ENCODE measurements around the gene NOC4L. TPM values are rescaled to one million over a fixed set of nuclear protein-coding genes. Genes with fewer than 3 reads are reported as not detected.

Gene NOC4L
- polyA plus RNA-seq, 1 donor (not counting 4 experiments of a cell fraction or from before 2014, with no cell fraction given), result 3.7 TPM

GRCh38 chr12:132178801-132179401 lies 34.6 kb downstream of the NOC4L start:
- Histone ChIP-seq H3K27ac (ENCODE audit: control insufficient read depth, insufficient read depth, low read length) (no peak overlapping the region), H2AFZ (ENCODE audit: control insufficient read depth, low read length) (no peak overlapping the region), H3K4me3 (ENCODE audit: control insufficient read depth in 2 of 3, extremely low read depth in 1 of 3, insufficient read depth in 2 of 3, low read depth in 1 of 3, low read length in 3 of 3) (no peak overlapping the region), H3K36me3 (ENCODE audit: control insufficient read depth in 2 of 2, extremely low read depth in 1 of 2, insufficient read depth in 2 of 2, low read length in 2 of 2) (no peaks in the 10 kb centered on the region), H4K20me1 (ENCODE audit: control insufficient read depth, extremely low read depth, insufficient read depth, low read length) (no peaks in the 10 kb centered on the region), H3K27me3 (ENCODE audit: control insufficient read depth, extremely low read depth, insufficient read depth, low read length) (peaks cover 45% of the 10 kb centered on the region), H3K9ac (ENCODE audit: control insufficient read depth, extremely low read depth, insufficient read depth, low read length) (no peak overlapping the region), H3K4me1 (ENCODE audit: control insufficient read depth, extremely low read depth, insufficient read depth, low read length) (no peaks in the 10 kb centered on the region), H3K4me2 (ENCODE audit: control insufficient read depth, extremely low read depth, insufficient read depth, low read depth, low read length) (no peak overlapping the region), H3K79me2 (ENCODE audit: control insufficient read depth, insufficient read depth, low read length) (no peaks in the 10 kb centered on the region), H3K9me1 (ENCODE audit: control insufficient read depth, extremely low read depth, insufficient read depth, low read length) (no peaks in the 10 kb centered on the region), H3K9me3 (ENCODE audit: control insufficient read depth, low read depth, low read length) (no peaks in the 10 kb centered on the region)
- DNase-seq (ENCODE audit: low read depth, low spot score) (no peak), FAIRE-seq (no peak)
- TF ChIP-seq EZH2 (IDR thresholded peaks at IDR 0.05; ENCODE audit: low read length) (no peak), CTCF (optimal IDR thresholded peaks at IDR 0.05 in 1 of 3, IDR thresholded peaks at IDR 0.05 in 1 of 3, conservative IDR thresholded peaks at IDR 0.05 in 1 of 3; ENCODE audit: extremely low read depth in 1 of 3, insufficient read depth in 2 of 3, low read length in 3 of 3) (no peak)
- dilution Hi-C loops (cut with MboI; ENCODE audit: extremely low pct_ligation_motif_present, low sequenced_read_pairs), result no loop called here

- no peak for FAIRE-seq
- H2AFZ ChIP-seq (ENCODE audit: control insufficient read depth, low read length), result no peak overlapping the region
Measured at GRCh38 chr12:132179431-132180362, 35.4 kb downstream of the NOC4L start.

More at GRCh38 chr12:132179431-132180362, 35.4 kb downstream of the NOC4L start:
- Histone ChIP-seq H3K36me3 (ENCODE audit: control insufficient read depth in 2 of 2, extremely low read depth in 1 of 2, insufficient read depth in 2 of 2, low read length in 2 of 2) (no peaks in the 10 kb centered on the region), H3K27ac (ENCODE audit: control insufficient read depth, insufficient read depth, low read length) (no peak overlapping the region), H3K4me3 (ENCODE audit: control insufficient read depth in 2 of 3, extremely low read depth in 1 of 3, insufficient read depth in 2 of 3, low read depth in 1 of 3, low read length in 3 of 3) (no peak overlapping the region), H3K9me3 (ENCODE audit: control insufficient read depth, low read depth, low read length) (no peaks in the 10 kb centered on the region), H3K4me1 (ENCODE audit: control insufficient read depth, extremely low read depth, insufficient read depth, low read length) (no peaks in the 10 kb centered on the region), H3K79me2 (ENCODE audit: control insufficient read depth, insufficient read depth, low read length) (no peaks in the 10 kb centered on the region), H3K9me1 (ENCODE audit: control insufficient read depth, extremely low read depth, insufficient read depth, low read length) (no peaks in the 10 kb centered on the region), H3K4me2 (ENCODE audit: control insufficient read depth, extremely low read depth, insufficient read depth, low read depth, low read length) (no peak overlapping the region), H3K27me3 (ENCODE audit: control insufficient read depth, extremely low read depth, insufficient read depth, low read length) (peaks cover 40% of the 10 kb centered on the region), H3K9ac (ENCODE audit: control insufficient read depth, extremely low read depth, insufficient read depth, low read length) (no peak overlapping the region), H4K20me1 (ENCODE audit: control insufficient read depth, extremely low read depth, insufficient read depth, low read length) (no peaks in the 10 kb centered on the region)
- TF ChIP-seq EZH2 (IDR thresholded peaks at IDR 0.05; ENCODE audit: low read length) (no peak), CTCF (optimal IDR thresholded peaks at IDR 0.05 in 1 of 3, IDR thresholded peaks at IDR 0.05 in 1 of 3, conservative IDR thresholded peaks at IDR 0.05 in 1 of 3; ENCODE audit: extremely low read depth in 1 of 3, insufficient read depth in 2 of 3, low read length in 3 of 3) (no peak)
- dilution Hi-C loops (cut with MboI; ENCODE audit: extremely low pct_ligation_motif_present, low sequenced_read_pairs), result no loop called here
- DNase-seq (ENCODE audit: low read depth, low spot score), result no peak

All from keratinocyte (primary cell).